ENCODE results near the gene FUCA1.
"Not testable (repeated sequence)": the region's sequence is repeated elsewhere in the genome, so short reads cannot be mapped to it uniquely, and the experiment has no call there.

FUCA1 gene

GRCh38 chr1:23904748-23905357 is 36.8 kb upstream of the FUCA1 start:
- no peak for DNase-seq (ENCODE audit: low spot score)
- TF ChIP-seq CTCF (IDR thresholded peaks at IDR 0.05; ENCODE audit: borderline replicate concordance, control extremely low read depth, extremely low read depth, insufficient read depth, missing control alignments): no peak
- in situ Hi-C loops (cut with MboI; ENCODE audit: low sequenced_read_pairs, unreplicated experiment): no loop called here

GRCh38 chr1:23903754-23904153 is 35.7 kb upstream of the FUCA1 start:
- in situ Hi-C loops (cut with MboI; ENCODE audit: low sequenced_read_pairs, unreplicated experiment): no loop called here
- TF ChIP-seq CTCF (IDR thresholded peaks at IDR 0.05; ENCODE audit: borderline replicate concordance, control extremely low read depth, extremely low read depth, insufficient read depth, missing control alignments): no peak
- no peak for DNase-seq (ENCODE audit: low spot score)

- TF ChIP-seq CTCF (IDR thresholded peaks at IDR 0.05; ENCODE audit: borderline replicate concordance, control extremely low read depth, extremely low read depth, insufficient read depth, missing control alignments): no peak
- in situ Hi-C loops (cut with MboI; ENCODE audit: low sequenced_read_pairs, unreplicated experiment): no loop called here
- DNase-seq (ENCODE audit: low spot score): no peak
Observed at GRCh38 chr1:23902321-23903278, 34.5 kb upstream of the FUCA1 start.

- in situ Hi-C loops (cut with MboI; ENCODE audit: low sequenced_read_pairs, unreplicated experiment); DNase-seq (ENCODE audit: low spot score): not testable (repeated sequence)
Observed at GRCh38 chr1:23900017-23900416, 31.9 kb upstream of the FUCA1 start.

- in situ Hi-C loops (cut with MboI; ENCODE audit: low sequenced_read_pairs, unreplicated experiment): no loop called here
- TF ChIP-seq CTCF (IDR thresholded peaks at IDR 0.05; ENCODE audit: borderline replicate concordance, control extremely low read depth, extremely low read depth, insufficient read depth, missing control alignments): no peak
- DNase-seq (ENCODE audit: low spot score): no peak
Observed at GRCh38 chr1:23899070-23899469, 31.0 kb upstream of the FUCA1 start.

GRCh38 chr1:23897083-23897482 is 29.0 kb upstream of the FUCA1 start:
- DNase-seq (ENCODE audit: low spot score): no peak
- in situ Hi-C loops (cut with MboI; ENCODE audit: low sequenced_read_pairs, unreplicated experiment): no loop called here
- TF ChIP-seq CTCF (IDR thresholded peaks at IDR 0.05; ENCODE audit: borderline replicate concordance, control extremely low read depth, extremely low read depth, insufficient read depth, missing control alignments): no peak

- no peak for TF ChIP-seq CTCF (IDR thresholded peaks at IDR 0.05; ENCODE audit: borderline replicate concordance, control extremely low read depth, extremely low read depth, insufficient read depth, missing control alignments)
- DNase-seq (ENCODE audit: low spot score): no peak
- in situ Hi-C loops (cut with MboI; ENCODE audit: low sequenced_read_pairs, unreplicated experiment): no loop called here
Observed at GRCh38 chr1:23896491-23896890, 28.4 kb upstream of the FUCA1 start.

All from GM13976 (cell line).